Measurements from ENCODE around the gene KCP. TPM values are rescaled to one million over a fixed set of nuclear protein-coding genes. Genes with fewer than 3 reads are reported as not detected.
A peak's percentile ranks its signal among the peaks of the same experiment; 100 is the strongest.

KCP gene
- total and polyA plus RNA-seq, 2 of the 13 experiments (the other 11 are each of a cell fraction or from before 2014, with no cell fraction given): 0.37 to 1.0 TPM

DNA sequence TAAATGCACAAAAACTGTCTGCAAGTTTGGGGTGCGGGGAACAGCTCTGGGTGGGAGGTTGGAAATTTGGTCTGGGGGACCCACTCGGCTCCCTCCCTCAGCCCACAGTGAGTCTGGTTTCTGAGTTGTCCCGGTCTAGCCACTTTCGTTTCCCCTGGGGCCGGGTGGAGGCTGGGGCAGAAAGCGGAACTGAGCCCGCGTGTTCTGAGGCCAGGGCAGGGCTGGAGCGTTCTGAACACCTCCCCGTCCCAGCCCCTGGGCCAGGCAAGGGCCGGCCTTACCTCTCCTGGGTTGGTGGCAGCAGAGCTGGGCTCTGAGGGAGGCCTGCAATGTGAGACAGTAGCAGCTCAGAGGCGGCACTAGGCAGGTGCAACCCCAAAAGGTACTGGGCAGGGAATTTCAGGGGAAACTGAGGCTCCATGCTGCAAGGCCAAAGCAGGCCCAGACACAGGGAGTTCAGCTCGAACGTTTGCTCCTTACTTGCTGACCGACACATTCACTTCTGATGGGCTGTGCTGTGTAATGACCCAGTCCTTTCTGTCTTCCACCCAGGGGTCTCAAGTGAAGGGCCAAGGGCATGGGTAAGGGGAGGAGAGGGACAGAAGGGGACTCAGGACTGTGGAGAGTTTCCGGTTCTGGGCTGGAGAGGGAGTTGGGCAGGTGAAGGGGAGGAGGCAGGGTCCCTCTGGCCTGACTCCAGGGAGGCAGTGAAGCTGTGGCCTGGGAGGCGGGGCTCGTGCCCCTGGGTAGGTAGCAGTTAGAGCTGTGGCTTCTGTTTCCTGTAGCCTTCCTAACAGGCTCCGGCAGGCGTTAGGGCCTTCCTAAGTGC lies 30.2 kb upstream of the KCP start (continued):
- TF ChIP-seq, protein P1, sequence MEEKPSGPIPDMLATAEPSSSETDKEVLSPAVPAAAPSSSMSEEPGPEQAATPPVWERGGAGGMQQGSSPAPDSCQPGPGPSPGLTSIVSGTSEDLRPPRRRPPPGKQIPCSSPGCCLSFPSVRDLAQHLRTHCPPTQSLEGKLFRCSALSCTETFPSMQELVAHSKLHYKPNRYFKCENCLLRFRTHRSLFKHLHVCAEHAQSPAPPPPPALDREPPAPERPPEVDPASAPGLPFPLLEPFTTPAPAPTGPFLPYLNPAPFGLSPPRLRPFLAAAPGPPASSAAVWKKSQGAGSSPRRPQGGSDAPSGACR (CRISPR knock-in tag; IDR thresholded peaks at IDR 0.05): no peak
- TF ChIP-seq ZNF687 (CRISPR knock-in tag; IDR thresholded peaks at IDR 0.05) (peak; percentile 85), ZNF264 (CRISPR knock-in tag; IDR thresholded peaks at IDR 0.05) (no peak), MTA3 (CRISPR knock-in tag; IDR thresholded peaks at IDR 0.05) (no peak), ARID2 (CRISPR knock-in tag; IDR thresholded peaks at IDR 0.05; ENCODE audit: borderline replicate concordance) (no peak), ZNF619 (CRISPR knock-in tag; IDR thresholded peaks at IDR 0.05) (0 out of 2 replicates have a peak, but pooled peaks have one; percentile 36), ZFAT (CRISPR knock-in tag; conservative IDR thresholded peaks at IDR 0.05) (no peak), ZNF17 (CRISPR knock-in tag; IDR thresholded peaks at IDR 0.05) (no peak), ZBTB3 (CRISPR knock-in tag; IDR thresholded peaks at IDR 0.05; ENCODE audit: borderline replicate concordance, low read depth) (no peak), HMGXB4 (CRISPR knock-in tag; IDR thresholded peaks at IDR 0.05; ENCODE audit: borderline replicate concordance in 1 of 2, low read depth in 1 of 2) (peak in 1 of 2 experiments; percentile 30; a peak in 2 of 4 replicates), ZFX (CRISPR knock-in tag; IDR thresholded peaks at IDR 0.05; ENCODE audit: low read depth) (peak; percentile 69), ARNT (IDR thresholded peaks at IDR 0.05) (no peak), ZNF546 (CRISPR knock-in tag; conservative IDR thresholded peaks at IDR 0.05) (0 out of 2 replicates have a peak, but pooled peaks have one; percentile 44)
- TF ChIP-seq, protein P2, sequence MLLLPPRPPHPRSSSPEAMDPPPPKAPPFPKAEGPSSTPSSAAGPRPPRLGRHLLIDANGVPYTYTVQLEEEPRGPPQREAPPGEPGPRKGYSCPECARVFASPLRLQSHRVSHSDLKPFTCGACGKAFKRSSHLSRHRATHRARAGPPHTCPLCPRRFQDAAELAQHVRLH (CRISPR knock-in tag; IDR thresholded peaks at IDR 0.05; ENCODE audit: borderline replicate concordance, low read depth): no peak
- TF ChIP-seq, protein P3, sequence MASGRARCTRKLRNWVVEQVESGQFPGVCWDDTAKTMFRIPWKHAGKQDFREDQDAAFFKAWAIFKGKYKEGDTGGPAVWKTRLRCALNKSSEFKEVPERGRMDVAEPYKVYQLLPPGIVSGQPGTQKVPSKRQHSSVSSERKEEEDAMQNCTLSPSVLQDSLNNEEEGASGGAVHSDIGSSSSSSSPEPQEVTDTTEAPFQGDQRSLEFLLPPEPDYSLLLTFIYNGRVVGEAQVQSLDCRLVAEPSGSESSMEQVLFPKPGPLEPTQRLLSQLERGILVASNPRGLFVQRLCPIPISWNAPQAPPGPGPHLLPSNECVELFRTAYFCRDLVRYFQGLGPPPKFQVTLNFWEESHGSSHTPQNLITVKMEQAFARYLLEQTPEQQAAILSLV (CRISPR knock-in tag; IDR thresholded peaks at IDR 0.05; ENCODE audit: borderline replicate concordance): peak; percentile 11; the same call in 1 of the 2 replicates
